Stimulated activated CD8-positive, alpha-beta memory T cell treated with anti-CD3 and anti-CD28 coated beads, Interleukin-12 subunit alpha, Interleukin-12 subunit beta, amount 100 ng/mL, for 24 hours (primary cell): ENCODE results near the gene HMG20A.
"Not testable (repeated sequence)": the region's sequence is repeated elsewhere in the genome, so short reads cannot be mapped to it uniquely, and the experiment has no call there.

ENCODE experiments used
- DNase-seq: peaks from one replicate; pipeline ENCODE4 v3.0.0-alpha.2; 2020; ENCODE audit errors: extremely low read depth

Gene HMG20A

DNA sequence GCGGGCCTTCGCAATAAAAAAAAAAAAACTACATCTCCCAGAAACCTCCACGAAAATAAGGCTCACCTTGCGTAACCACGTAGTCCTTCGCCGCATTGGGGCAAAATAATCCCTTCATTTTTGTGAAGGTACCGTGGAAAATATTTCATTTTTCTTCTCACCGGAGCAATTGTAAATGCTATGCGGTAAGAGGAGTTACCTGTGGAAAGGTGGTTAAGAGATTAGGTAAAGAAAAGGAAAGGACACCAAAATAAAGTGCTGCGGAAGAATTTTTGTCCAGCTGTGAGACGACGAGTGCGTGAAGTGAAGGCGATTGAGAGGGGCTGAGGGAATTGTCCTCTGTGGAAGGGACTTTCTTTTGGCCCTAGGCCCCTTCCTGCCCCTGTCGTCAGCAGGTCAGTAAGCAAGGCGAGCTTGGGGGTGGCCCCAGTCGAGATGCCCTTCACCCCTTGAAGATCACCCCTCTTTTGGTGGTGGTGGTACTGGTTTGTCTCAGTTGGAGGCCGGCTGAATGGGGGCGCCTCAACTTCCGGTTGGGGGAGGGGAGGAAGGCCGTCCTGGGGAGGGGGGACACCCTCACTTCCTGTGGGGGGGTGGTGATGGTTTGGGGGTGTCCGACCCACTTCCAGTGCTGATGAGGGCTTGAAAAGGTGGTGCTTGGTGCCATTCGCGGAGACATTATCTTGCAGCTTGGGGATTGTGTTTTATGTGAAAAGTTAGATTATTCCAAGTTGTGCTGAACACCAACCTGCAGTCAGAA, at the start of gene HMG20A:
Gene HMG20A, plus strand, starts transcription at position 279 of the 760 bp plus-strand sequence. CDS start 37,520 bp downstream, outside the sequence.
- peak; percentile 15 for DNase-seq

DNA sequence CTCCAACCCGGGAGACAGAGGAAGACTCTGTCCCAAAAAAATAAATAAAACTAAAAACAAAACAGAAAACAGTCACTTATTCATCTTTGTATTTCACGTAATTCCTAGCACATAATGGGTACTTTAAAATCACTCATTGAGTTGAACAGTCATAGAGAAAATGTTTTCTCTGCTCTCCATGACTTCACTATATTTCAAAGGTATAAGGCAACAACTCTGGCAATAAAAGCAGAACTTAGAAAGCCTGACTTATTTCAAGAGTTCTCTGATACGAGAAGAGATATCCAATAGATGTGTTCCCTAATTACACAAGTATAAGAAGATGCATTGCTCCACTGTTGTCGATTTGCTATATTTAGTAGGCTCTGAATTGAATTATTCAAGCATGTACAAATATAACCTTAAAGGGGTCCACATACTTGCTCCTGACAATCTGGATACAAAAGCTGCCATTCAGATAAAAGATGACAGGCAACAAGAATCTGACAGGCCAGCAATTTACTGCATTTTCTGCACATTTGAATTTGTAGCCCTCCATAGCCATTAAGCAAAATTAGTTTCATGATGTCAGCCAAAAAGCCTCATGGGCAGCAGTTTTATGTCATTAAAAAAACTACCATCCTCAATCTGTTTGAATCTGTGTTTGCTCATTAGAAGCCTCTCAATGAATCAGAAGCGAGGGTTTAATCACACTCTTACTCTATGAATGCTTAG, 48.7 kb upstream of the HMG20A start:
- no peak for DNase-seq

DNA sequence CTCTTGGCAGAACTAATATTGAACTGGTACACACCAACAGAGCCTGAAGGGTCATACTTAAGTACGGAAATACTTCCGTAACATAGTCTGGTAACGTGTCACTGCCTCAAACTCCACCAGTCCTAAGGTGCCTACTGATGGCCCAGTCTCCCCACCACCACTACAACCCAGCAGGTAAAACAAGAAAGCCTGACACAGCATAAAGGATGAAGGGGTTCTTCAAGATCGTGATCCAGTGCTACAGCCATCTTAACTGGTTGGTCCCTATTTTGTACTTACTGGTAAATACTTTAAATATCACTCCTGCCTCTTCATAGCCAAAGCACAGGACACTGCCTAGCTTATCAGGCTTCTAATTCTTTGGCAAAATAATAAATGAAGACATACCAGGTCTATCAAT, 47.2 kb upstream of the HMG20A start:
- DNase-seq: no peak

DNA sequence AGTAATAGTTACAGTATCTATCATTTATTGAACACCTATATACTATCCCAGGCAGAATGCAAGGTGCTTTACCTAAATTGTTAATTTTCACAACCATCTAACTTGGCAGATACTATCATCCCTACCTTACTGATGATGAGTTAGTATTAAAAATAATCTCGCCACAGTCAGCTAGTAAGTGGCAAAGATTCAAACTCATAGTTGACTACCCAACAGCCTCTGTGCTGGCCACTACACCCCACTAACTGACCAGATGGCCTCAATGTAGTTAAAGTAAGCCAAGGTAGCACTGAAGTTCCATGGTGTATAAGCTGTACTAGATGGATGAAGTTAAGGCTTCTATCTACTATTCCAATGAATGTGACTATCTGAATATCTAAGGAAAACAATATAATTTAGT, 45.6 kb upstream of the HMG20A start:
- DNase-seq: no peak

DNA sequence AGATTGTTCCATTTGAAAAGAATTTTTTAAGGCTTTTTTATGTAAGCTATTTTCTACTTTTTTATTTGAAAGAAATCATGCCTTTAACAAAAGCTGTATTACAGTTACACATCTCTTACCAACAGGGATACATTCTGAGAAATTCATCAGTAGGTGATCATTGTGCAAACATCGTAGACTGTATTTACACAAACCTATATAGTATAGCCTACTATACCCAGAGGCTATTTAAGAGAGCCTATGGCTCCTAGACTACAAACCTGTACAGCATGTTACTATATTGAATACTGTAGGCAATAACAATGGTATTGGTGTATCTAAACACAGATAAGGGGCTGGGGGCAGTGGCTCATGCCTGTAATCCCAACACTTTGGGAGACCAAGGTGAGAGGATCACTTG, 43.9 kb upstream of the HMG20A start:
- DNase-seq: no peak

DNA sequence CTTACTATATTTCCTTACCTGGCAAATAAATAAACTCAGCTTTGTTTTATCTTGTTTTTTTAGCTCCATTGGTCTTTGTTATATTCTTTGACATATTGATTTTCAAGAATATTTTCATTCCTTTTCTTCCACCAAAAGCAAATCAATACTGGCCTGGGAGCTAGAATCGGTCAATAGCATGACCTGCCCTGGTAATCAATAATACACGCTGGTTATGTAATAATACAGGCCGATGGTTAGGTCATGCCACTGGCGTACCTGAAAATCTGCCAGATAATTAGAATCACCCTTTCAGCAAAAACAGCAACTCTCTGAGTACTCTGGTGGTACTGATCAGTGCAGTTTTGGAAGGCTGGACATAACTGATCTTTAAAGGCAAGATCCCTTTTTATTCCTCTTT, 40.7 kb upstream of the HMG20A start:
- no peak for DNase-seq

DNA sequence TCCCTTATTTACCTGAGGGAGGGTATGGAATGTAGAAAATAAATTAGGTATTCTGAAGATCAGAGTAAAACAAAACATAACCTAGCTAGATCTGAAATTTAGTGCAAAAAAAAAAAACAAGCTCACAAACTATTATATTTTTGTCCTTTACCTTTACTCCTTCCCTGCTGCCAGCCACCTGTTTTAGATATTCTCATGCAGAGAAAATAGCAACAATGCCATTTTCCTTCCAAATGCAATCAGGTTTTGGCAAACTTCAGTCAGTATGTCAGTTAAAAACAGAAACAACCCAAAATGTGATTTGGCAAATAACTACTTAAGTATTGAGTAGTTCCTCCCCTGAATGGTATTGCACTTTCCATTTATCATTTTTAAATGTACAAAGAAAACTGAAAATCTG, 36.6 kb upstream of the HMG20A start:
- DNase-seq: no peak

DNA sequence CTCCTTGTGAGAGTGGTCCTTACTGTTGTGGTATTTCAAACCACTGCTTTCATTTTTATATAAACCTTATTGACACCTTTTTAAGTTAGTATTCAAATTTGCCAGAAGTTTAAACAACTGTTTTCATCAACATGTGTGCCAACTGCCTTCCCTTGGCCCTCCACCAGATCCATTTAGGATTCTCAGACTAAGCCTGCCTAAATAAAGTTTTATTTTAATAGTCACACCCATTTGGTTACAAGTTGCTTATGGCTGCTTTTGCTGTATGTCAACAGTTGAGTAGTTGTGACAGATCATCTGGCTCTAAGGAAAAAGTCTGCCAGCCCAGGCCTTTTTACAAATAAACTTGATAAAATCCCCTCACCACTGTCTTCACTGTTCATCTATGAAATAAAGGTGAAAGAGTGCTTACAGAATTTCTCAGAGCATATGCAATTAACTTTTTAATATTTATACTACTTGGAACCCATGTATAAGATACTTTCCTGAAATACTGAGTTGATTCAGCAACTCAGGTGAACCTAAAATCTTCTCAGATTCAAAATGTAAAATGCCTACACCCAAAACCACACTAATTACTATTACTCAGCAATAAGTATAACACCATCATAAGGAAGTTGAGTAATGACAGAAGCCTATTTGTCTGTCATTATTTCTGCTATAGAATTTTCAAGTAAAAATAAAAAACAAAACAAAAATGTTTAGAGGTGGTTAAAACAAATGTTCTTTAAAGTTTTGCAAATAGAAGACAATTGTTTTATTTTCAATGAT, 35.9 kb upstream of the HMG20A start:
- DNase-seq: no peak

DNA sequence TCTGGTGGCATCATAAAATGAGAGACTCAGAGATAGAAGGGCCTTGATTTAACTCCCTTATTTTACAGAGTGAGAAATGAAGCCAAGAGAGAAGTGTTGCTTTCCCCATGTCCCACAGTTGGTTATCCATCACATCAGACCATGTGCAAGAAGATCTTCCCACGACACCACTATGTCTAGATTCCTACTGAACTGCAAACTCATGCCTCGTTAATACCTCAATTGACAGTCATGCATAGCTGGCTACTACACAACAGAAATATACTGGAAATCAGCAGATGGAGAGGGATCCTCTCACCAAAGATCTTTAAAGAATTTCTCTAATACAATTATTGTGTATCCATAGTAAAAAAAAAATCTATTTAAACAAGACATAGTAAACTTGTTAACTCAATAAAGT, 34.1 kb upstream of the HMG20A start:
- DNase-seq: no peak

DNA sequence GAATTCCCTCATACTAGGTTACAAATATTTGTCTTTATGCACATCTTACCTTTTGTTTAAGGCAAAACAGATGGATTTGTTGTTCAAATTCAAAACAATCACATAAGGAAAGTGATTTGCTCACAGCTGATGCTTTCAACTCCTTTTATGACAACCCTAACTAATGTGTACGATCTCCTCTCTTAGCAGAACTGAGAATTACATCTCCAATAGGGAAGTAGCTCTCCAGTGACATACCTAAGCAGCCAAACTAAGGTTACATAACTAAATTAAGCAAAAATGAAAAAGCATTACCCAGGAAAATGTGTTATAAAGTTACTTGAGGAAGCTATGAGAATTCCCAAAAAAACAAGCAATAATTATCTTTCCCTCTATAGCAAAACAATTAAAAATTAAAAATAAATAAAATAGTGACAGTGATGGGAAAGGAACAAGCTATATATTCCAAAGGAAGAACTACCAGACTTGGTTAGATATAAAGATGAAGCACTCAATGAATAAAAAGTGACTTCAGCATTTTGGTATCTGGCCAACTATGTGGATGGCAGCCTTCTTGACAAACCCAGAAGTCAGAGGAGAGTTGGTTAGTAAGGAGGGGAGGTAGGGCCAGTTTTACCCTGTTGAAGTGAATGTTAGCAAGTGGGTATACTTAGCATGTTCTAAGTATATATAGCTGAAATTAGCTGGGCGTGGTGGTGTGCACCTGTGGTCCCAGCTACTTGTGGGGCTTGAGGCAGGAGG, 33.2 kb upstream of the HMG20A start:
- no peak for DNase-seq

DNA sequence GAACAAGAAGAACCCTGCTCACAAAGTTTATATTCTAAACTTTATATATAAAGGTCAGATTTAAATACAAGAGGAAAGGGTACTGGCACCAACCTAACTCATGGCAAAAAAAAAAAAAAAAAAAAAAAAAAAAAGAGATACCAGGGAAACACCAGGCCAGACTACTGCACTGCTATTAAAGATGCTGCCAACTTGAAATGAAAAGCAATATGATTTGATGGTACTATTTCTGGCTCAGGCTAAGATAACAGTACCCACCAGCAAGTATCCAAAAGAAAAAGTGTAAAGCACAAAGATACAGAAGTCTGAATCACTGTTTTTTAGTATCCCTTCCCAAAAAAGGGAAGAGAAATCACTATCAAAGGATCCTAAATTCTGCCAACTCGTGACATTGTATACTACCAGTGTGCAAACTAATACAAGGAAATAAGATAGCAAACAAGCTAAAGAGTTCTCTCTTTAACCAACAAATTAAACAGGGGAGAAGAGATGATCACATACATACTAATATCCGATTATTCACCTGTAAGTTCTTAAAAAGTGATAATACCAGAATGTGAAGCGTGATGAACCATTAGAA, 29.2 kb upstream of the HMG20A start:
- DNase-seq: no peak

DNA sequence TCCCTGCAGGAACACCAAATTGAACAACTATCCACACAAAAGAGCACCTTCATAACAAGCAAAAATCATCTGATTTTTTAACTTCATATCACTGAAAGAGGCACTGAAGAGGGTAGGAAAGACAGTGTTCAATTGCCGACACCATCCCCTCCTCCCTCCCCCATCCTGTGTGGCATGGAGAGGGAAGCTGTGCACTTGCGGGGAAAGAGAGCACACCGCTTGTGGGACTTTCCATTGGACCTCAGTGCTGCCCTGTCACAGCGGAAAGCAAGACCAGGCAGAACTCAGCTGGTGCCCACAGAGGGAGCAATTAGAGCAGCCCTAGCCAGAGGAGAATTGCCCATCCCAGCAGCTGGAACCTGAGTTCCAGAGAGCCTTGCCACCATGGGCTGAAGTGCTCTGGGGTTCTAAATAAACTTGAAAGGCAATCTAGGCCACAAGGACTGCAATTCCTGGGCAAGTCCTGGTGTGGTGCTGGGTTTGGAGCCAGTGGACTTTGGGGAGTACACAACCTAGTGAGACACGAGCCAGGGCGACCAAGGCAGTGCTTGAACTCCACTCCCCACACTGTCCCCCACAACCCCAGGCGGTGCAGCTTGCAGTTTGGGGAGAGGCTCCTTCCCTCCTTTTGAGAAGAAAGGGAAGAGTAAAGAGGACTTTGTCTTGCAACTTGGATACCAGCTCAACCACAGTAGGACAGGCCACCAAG, 27.8 kb upstream of the HMG20A start:
- DNase-seq: no peak

DNA sequence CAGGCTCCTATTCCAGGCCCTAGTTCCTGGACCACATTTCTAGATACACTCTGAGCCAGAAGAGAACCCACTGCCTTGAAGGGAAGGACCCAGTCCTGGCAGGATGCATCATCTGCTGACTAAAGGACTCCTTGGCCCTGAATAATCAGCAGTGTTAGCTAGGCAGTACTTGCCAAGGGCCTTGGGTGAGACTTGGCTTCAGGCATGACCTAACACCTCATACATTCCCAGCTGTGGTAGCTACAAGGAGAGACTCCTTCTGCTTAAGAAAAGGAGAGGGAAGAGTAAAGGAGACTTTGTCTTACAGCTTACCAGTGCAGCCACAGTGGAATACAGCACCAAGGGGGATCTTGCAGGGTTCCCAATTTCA, 27.2 kb upstream of the HMG20A start:
- no peak for DNase-seq

DNA sequence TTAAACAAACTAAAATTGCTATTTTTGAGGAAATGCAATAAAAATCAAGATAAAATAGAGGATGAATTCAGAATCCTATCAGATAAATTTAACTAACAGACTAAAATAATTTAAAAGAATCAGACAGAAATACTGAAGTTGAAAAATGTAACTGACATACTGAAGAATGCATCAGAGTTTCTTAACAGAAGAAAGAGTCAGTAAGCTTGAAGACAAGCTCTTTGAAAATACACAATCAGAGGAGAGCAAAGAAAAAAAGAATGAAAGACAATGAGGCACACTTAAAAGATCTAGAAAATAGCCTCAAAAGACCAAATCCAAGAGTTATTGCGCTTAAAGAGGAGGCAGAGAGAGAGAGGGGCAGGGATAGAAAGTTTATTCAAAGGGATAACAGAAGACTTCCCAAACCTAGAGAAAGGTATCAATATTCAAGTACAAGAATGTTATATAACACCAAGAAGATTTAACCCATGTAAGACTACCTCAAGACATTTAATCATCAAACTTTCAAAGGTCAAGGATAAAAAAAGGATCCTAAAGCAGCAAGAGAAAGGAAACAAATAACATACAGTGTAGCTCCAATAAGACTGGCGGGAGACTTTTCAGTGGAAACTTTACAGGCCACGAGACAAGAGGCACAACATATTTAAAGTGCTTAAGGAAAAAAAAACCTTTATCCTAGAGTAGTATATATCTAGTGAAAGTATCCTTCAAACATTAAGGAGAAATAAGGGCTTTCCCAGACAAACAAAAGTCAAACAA, 25.5 kb upstream of the HMG20A start:
- no peak for DNase-seq

DNA sequence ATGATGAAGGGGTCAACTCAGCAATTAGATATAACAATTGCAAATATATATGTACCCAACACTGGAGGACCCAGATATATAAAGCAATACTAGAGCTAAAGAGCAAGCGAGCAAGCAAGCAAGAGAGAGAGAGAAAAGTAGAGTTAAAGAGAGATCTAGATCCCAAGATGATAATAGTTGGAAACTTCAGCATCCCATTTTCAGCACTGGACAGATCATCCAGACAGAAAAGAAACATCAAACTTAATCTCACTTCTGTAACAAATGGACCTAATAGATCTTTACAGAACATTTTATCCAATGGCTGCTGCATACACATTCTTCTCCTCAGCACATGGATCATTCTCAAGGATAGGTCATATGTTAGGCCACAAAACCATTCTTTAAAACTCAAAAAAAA, 24.0 kb upstream of the HMG20A start:
- no peak for DNase-seq

DNA sequence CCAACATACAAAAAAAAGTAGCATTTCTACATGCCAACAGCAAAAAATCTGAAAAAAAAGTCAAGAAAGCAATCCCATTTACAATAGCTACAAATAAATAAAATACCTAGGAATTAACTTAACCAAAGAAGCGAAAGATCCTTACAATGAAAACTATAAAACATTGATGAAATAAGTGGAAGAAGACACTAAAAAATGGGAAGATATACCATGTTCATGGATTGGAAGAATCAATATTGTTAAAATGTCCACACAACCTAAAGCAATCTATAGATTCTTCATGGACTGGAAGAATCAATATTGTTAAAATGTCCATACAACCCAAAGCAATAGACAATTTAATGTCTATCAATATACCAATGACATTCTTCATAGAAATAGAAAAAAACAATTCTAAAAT, 21.8 kb upstream of the HMG20A start:
- no peak for DNase-seq

DNA sequence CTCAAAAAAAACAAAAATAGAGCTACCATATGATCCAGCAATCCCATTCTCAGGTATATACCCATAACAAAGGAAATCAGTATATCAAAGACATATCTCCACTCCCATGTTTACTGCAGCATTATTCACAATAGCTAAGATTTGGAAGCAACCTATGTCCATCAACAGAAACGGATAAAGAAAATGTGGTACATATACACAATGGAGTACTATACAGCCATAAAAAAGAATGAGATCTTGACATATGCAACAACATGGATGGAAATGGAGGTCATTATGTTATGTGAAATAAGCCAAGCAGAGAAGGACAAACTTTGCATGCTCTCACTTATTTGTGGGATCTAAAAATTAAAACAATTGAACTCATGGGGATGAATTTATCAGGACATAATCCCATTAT, 20.4 kb upstream of the HMG20A start:
- no peak for DNase-seq

DNA sequence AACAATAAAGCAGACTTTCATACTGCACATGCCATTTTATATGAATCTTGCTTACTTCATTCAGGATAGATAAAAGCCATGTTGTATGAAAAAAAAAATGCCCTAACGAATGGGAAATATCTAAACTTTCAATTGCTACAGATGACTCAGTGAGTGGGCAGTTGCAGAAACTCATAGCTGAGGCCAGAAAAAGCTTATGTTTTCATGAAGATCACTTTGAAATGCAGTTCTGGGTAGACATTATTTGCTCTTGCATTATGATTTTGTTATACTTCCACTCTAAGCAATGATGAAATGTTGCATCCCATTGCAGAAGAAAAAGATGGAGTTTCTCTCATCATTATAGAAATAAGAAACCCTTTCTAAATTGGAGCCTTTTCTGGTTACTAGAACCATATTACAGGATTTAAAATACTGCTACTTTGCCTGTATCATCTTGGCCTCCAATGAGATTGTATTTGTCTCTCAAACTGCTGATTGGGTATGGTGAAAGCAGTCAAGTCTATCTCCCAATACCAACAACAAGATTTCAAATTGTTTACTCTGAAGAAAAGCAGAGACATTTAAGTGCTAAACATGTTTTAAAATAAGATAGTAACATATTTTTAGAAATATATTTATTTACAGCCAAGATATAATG, 17.8 kb upstream of the HMG20A start:
- no peak for DNase-seq

DNA sequence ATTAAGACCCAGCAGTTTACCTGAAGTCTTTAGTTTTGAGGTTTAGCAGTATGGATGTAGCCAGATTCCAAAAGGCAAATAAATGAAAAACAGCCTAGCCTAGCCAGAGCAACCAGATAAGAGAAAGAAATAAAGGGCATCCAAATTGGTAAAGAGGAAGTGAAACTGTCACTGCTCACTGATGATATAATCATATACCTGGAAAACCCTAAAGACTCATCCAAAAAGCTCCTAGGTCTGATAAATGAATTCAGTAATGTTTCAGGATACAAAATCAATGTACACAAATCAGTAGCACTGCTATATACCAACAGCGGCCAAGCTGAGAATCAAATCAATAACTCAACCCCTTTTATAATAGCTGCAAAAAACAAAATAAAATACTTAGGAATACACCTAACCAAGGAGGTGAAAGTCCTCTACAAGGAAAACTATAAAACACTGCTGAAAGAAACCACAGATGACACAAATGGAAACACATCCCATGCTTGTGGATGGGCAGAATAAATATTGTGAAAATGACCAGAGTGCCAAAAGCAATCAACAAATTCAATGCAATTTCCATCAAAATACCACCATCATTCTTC, 14.4 kb upstream of the HMG20A start:
- DNase-seq: not testable (repeated sequence)
